ENCODE data around the gene CAT.

Gene CAT

GRCh38 chr11:34501500-34501899 is 62.8 kb downstream of the CAT start:
- no peak for DNase-seq

DNA sequence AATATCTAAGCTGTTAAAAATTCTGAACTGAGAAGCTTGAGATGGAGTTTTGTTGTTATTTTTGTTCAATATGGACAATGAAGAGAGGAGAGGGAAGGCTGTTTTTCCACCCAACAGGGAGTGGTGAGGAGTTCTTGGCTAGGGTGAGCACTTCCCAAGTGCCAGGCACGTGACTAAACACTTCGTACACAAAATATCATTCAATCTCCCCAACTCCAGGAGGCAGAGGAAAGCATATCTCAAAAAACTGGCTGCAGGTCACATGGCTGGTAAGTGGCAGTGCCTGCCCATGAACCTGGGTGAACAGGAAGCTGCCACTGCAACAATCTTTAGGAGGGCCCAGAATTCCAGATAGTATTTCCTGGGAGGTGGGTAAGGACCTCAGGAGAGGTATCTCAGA is 63.2 kb downstream of the CAT start:
- no peak for DNase-seq

DNA sequence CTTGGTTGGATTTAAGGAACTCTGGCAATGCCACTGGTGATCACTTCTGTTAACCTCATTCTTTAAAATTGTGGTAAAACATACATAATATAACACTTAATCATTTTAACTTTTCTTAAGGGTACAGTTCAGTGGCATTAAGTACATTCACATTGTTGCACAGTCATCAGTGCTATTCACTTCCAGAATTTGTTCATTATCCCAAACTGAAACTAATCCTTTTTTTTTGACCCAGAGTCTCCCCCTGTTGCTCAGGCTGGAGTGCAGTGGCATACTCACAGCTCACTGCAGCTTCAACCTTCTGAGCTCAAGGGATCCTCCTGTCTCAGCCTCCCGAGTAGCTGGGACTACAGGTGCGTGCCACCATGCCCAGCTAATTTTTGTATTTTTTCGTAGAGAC is 64.2 kb downstream of the CAT start:
- DNase-seq = no peak

DNA sequence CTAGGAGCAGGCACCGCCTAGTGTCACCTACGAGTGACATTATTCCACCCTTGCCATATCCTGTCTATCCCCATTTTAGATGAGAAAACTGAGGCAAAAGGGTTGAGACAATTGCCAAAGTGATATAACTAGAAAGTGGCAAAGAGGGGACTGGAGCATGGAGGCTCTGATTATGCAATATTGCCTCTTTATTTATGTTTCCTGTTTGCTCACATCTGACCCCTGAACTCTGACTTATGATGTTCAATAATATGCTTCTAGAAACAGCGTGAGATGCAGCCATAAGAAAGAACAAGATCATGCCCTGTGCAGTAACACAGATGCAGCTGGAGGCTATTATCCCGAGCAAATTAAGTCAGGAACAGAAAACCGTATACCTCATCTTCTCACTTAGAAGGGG is 67.1 kb downstream of the CAT start:
- no peak for DNase-seq

GRCh38 chr11:34507156-34507555 is 68.4 kb downstream of the CAT start:
- DNase-seq = no peak

GRCh38 chr11:34507610-34508009 is 68.9 kb downstream of the CAT start:
- no peak for DNase-seq

- no peak for DNase-seq
Measured at GRCh38 chr11:34508524-34508923, 69.8 kb downstream of the CAT start.

DNA sequence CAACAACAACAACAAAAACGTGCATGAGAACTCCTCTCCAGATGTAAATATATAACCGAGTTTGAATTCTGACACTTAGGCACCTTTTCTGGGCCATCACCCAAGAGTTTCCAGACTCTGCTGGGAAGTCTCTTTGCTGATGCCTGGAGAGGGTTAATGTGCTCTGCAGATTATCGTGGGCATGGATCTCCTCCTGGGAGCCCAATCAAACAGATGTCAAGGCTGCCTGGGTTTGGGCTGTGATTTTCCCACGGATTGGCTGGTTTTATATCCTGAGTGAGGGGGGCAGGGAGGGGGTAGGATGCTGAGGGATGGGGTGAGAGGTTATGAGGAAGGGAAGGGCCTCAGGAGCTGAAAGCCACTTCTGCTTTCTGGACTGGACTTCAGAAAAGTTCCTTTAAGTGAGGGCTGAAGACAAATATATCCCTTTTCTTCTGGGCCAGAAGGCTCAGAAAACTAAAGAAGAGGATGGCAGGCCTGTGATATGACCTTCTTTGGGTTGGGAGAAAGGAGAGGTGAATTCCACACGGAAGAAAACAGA is 70.7 kb downstream of the CAT start:
- DNase-seq = no peak

DNA sequence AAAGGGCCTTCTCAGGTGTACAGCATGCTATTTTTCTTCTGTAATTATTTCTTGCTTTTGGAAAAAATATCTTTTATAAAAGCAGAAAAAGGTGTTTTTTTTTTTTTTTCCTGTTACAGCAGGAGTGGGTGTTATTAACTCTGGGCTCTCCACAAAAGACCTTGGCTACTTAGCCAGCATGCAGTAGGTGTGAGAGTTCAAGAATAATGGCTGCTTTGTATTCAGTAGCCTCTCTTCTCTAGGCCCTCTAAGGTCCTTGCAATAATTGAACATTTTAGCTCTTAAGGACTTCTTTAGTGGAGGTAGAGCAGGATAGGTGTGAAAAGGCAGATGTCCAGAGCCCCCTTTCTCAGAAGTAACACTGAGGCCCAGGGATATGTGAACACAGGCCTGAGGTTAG is 71.5 kb downstream of the CAT start:
- no peak for DNase-seq

- DNase-seq = no peak
Measured at GRCh38 chr11:34510673-34511072, 71.9 kb downstream of the CAT start.

DNA sequence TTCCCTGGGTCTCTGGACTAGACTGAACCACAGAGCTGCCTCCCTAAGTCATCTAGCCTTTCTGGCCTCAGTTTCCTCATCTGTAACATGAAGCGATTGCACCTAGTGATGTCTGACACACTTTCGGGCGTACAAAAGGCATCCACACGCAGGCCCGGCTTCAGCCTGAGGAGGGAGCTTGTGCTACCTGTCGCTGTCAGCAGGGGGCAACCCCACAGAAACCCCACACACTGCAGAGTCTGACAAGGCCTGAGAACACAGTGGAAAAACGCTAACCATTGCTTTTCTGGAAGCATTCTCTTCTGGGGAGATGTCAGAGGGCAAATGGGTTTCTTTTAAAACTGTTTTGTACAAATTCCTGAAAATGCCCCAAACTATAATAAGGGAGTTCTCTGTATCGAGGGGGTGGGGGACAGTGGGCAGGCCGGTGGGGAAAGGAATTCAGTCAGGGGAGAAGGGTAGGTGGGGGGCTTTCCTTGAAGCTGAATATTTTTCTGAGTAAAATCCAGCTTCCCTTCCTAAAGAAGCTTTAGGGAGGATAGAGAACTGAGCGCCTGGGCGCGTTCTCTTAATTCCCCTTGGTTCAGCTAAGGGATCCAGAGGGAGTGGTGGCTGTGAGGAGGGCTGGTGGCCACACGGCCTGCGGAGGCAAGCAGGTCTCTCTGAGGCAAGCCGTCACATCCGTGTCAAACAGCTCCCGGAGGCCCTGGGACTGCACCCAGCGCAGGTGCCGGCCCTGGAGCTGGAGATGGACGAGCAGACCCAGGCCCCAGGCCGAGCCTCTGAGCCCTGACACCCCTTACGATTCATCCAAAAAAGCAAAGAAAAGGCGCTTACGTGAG is 74.3 kb downstream of the CAT start:
- DNase-seq = peak; percentile 2

- DNase-seq = peak; percentile 5
Measured at GRCh38 chr11:34513682-34514449, 75.1 kb downstream of the CAT start, which contains the start of gene ELF5. ELF5 (minus strand) TSS chr11:34513794; CDS start chr11:34505749, 8,045 bp downstream.

DNA sequence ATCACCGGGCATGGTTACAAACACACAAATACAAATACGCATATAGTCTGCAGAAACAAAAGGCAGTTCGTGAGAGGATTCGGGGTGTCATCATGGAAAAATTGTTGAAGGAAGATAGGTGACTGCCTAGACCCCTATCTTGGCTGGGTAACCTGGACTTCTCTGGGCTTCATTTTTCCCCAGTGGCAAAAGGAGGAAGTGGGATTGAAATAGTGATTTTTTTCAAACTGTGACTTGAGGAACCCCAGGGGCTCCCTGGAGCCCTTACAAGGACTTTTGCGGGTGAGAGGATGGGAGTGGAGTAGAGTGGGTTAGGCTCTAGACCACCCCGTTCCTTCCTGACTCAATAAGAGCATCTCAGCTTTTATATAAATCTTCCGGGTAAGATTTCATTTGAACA is 75.9 kb downstream of the CAT start:
- no peak for DNase-seq

GRCh38 chr11:34516247-34517040 is 77.7 kb downstream of the CAT start:
- no peak for DNase-seq

GRCh38 chr11:34519595-34520235 is 81.0 kb downstream of the CAT start:
- no peak for DNase-seq

DNA sequence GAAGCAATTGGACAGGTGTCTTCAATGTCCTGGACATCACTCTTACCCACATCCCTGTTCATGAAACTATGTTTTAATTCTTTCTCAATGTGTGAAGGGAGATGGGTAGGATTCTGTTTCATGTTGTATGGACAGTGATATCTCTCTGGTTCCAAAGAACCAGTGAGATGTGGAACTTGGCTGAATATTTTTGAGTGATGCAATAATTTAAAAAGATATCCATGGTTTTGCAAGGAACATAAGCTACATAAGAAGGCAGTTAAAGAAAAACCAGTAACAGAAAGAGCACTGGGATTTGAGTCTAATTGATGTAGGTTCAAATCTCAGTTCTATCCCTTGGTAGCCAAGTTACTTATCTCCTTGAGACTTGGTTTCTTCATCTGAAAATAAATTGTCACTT is 82.5 kb downstream of the CAT start:
- no peak for DNase-seq

Measured in NCI-H510A (cell line).